NCI-H526 (cell line): Measurements from ENCODE around the gene HSPA4L.

Source experiments
- DNase-seq, 2 experiments: peaks; one replicate each; lab custom pipeline; 2025; lab: John Stamatoyannopoulos, UW

The HSPA4L gene

DNA sequence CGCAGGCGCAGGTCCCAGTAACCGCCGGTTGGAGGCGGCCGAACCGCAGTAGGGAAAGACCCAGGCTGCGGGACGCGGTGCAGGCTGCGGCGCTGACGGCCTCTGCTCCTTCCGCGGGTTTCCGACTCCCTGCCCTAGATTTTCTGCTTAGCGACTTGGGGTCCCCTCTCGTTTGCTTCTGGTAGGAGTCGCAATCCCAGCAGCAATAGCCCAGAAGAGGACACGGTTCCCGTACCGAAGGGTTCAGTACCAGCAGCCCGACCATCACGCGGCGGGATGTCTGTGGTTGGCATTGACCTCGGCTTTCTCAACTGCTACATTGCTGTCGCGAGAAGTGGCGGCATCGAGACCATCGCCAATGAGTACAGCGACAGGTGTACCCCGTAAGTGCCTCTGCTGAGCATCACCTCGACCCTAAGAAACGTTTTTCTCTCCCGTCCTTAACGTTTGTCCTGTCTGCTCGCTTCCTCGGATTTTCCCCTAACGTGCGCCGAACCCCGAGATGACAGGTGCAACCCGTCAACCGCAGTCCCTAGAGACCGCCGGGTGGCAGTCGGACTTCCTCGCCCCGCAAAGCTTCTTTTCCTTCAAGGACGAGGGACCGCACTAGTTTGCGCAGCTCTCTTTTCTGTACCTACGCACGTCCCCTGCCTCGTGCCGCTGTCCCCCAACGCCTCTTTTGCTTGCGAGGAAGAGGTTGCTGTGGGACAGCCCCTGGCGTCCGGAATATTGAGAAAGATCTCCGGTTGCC lies at the start of gene HSPA4L:
TSS of gene HSPA4L (plus strand) at position 48 of the 751 bp plus-strand sequence. CDS start at position 277, 229 bp downstream.
- DNase-seq = peak; percentile 62 to 86

DNA sequence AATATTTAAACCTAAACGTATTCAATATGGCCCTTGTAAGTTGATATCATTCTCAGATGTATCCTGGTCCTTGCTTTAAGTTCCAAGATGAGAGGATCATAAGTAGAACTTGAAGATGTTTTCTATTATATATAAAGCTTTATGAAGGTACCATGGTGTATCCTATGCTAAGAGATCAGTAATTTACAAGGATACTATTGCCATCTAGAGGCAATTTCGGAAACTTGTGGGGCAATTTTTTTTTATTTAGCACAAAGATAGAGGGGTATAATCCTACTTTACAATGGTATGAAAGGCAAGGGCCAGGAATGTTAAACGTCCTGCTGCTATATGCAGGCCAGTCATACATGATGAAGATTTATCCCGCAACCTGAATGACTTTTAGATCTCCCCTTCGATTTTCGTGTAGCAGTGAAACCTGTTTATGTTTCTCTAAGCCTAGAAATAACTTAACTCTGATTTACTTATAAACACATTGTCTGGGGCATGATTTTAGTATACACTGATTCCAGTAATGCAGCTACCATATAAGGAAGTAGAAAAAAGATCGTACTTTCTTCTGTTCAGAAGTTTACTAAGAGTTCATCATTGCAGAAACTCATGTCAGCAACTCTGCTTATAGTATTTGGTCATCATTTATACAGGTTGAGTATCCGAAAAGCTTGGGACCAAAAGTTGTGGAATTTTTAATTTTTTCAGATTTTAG lies 49.3 kb upstream of the HSPA4L start:
- DNase-seq = peak; percentile 14 to 70

DNA sequence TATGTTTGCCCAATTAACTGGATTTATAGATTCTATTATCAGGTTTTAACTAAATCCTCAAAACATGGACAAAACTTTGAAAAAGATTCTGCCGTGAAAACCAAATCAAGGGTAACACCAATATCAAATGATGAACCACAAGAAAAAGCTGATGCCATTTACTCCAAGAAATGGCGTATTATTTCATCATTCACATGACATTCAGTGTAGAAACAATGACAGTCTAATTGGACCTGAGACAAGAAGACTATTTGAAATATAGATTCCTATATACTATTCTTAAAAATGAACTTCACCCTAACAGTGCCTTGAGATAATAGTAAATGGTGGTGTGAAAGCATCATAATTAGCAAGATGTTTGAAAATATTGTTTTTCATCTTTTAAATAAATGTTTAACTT lies 47.1 kb upstream of the HSPA4L start:
- DNase-seq = no peak

DNA sequence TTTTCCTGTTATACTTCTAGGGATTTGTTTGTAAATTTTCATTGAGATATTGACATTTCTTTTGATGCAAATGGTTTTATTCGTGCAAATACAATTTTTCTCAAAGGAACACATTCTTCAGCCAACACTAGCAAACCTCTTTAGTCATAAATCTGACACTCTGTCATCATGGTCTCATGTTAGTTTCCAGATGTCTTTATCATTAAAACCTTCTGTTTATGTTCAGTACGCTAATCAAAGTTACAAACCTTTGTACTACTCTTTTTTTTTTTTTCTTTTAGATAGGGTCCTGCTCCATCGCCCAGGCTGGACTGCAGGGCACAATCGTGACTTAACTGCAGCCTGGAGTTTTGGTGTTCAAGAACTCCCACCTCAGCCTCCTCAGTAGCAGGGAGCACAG lies 44.8 kb upstream of the HSPA4L start:
- DNase-seq = no peak

DNA sequence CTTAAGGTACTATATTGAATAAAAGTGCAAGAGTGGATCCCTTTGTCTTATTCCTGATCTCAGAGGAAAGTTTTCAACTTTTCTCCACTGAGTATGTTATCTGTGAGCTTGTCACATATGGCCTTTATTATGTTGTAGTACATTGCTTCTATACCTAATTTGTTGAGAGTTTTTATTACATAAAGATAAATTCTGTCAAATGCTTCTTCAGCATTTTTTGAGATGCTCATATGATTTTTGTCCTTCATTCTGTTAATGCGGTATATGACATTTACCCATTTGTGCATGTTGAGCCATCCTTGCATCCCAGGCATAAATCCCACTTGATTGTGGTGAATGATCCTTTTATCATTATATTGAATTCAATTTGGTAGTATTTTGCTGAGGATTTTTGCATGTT lies 40.9 kb upstream of the HSPA4L start:
- DNase-seq = no peak

DNA sequence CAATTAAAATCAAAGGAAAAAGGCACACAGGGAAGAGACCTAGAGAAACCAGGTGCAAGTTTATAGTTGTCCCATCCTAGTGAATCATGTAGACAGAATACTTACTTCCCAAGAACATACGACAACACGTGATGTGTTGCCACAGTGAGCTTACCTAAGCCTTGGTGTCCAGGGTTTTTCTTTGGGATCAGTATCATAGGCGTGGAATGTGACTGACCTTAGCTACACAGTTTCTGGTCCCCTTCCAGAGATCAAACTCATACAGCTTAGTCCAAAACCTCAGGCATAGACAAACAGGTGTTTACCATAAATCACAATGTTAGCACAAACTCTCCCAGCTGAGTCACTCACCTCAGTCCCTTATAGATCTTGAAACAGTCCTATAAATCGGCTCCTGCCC lies 34.2 kb upstream of the HSPA4L start:
- DNase-seq = no peak

DNA sequence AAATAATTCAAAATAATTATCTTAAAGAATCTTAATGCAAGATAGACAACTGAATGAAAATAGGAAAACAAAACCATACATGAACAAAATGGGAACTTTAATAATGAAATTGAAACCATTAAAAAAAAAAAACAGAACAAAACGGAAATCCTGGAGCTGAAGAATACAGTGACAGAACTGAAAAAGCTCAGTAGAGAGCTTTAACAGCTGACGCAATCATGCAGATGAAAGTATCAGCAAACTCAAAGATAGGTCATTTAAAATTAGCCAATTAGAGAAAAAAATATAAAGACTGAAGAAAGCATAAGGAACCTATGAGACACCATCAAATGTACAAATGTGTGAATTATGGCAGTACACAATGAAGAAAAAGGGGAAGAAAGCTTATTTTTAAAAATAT lies 33.2 kb upstream of the HSPA4L start:
- no peak for DNase-seq

DNA sequence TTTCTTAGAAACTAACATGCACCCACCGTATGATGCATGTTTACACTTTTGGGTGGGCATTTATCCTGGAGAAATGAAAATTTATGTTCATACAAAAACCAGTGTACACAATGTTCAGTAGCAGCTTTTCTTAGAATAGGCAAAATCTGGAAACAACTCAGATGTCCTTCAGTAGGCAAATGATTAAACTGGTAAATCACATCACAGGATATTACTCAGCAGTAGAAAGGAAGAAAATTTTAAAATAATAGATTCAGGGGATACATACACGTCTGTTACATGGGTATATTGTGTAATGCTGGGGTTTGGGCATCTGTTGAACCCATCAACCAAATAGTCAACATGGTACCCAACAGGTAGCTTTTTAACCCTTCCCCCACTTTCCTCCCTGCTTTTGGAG lies 25.2 kb upstream of the HSPA4L start:
- DNase-seq = no peak

DNA sequence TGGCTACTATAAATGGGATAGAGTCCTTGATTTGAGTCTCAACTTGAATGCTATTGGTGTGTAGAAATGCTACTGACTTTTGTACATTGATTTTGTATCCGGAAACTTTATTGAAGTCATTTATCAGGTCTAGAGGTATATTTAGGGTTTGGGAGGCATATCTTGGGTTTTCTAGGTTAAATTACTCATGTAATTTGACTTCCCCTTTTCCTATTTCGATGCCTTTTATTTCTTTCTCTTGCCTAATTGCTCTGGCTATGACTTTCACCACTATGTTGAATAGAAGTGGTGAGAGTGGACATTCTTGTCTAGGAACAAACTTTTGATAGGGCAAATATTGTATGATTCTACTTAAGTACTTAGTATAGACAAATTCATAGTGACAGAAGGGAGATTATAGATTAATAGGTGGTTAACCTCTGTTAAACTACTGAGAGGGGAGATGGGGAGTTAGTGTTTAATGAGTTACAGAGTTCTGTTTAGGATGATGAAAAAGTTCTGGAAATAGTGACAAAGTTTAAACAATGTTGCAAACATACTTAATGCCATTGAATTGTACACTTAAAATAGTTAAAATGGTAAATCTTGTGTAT lies 22.8 kb upstream of the HSPA4L start:
- DNase-seq = no peak

DNA sequence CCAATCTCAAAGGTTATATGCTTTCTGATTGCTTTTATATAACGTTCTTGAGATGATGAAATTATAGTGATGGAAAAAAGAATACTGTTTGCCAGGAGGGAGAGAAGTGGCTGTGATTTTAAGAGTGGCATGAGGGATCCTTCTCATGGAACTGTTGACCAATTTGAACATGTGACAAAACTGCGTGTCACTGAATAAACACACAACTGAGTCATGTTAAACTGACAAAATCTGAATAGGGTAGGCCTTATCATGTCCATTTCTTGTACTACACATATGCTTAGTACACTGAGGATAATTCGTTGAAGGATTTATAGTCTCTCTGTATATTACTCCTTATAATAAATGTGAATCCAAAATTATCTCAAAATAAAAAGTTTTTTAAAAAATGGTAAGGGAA lies 22.2 kb upstream of the HSPA4L start:
- DNase-seq = no peak

DNA sequence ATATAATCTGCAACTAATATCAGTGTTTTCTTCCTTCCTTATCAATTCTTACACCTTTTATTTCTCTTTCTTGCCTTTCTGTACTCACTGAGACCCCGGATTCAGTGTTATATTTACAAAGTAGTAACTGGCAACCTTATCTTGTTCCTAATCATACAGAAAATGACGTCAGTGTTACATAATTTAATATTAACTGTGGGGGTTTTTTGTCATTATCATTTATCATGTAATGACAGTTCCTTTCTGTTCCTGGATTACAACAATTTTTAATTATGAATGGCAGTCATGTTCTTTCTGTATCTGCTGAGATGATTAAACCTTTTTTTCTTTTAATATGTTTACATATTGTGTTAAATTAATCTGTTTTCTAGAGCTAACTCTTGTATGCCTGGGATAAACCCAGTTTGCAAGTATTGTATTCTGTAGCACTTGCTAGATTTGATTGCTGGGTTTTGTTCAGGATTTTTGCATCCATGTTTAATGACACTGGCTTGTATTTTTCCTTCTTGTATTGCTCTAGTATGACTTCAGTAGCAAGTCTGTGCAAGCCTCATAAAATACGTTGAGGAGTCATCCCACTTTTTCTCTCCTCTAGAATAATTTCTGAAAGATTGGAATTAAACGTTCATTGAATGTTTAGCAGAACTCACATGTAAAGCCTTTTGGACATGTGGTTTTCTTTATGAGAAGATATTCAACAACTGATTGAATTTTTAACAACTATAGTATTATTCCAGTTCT lies 10.4 kb upstream of the HSPA4L start:
- peak in 1 of 2 experiments; percentile 6 for DNase-seq

DNA sequence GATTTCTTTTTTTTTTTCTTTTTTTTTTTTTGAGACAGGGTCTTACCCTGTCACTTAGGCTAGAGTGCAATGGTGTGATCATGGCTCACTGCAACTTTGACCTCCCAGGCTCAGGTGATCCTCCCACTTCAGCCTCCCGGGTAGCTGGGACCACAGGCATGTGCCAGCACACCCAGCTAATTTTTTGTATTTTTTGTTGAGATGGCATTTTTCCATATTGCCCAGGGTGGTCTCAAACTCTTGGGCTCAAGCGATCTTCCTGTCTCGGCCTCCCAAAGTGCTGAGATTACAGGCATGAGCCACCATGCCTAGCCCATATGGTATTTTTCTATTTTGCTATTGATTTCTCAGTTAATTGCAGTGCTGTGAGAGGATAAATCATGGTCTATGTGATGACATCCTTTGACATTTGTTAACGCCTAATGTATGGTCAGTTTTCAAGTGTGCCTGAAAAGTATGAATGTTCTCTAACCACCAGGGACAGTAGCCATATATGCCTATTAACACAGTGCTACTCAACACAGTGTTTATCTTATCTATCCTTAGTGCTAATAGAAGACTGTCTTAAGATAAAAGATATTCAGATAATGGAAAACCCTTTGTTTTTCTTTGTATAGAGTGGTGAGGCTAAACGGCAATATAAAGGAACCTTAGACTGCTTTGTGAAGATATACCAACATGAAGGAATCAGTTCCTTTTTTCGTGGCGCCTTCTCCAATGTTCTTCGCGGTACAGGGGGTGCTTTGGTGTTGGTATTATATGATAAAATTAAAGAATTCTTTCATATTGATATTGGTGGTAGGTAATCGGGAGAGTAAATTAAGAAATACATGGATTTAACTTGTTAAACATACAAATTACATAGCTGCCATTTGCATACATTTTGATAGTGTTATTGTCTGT lies 9.1 kb upstream of the HSPA4L start:
- DNase-seq = no peak

DNA sequence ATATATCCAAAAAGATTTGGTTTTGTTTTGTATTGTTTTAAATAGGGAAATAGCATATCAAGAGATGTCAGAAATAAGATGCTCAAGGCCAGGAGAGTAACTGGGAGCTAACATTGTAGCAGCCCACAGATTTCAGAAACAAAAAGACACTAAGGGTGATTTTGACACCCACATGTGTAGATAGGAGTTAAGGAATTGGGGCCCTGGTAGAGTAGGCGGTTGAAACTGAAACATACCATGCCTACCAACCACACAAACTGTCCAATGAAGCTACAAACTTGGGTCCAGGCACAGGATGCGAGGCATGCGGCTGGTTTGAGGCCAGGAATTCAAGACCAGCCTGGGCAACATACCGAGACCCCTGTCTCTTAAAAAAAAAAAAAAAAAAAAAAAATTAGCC lies 6.3 kb upstream of the HSPA4L start:
- peak in 1 of 2 experiments; percentile 65 for DNase-seq

DNA sequence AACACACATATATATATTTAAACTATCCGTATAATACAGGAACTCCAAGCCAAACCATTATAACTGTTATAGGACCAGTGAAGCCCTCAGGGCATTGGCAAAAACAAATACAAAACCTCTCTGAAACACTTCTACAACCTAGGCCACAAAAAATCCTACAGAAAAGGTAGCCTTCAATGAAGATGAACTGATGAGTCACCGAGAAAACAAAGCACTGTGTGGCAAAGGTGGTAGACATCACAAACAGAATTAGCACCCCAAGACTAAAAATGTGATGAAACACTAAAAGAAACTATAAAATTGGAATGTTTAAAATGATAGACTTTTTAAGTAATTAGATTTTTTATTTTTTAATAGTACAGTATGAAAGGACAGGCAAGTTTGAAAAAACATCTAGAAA lies 5.5 kb upstream of the HSPA4L start:
- DNase-seq = peak; percentile 77 to 85

DNA sequence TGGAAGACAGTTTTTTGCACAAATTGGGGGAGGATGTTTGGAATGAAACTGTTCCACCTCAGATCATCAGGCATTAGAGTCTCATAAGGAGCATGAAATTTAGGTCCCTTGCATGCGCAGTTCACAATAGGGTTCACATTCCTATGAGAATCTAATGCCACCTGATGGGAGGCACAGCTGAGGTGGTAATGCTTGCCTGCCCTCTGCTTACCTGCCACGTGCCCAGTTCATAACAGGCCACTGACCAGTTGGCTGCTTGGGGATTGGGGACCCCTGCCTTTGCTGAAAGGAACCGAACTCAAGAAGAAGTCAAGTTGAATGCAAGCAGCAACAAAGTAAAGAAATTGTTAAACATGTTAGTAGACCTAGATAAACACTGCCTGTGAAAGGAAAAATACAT lies 4.6 kb upstream of the HSPA4L start:
- DNase-seq = peak in 1 of 2 experiments; percentile 52

DNA sequence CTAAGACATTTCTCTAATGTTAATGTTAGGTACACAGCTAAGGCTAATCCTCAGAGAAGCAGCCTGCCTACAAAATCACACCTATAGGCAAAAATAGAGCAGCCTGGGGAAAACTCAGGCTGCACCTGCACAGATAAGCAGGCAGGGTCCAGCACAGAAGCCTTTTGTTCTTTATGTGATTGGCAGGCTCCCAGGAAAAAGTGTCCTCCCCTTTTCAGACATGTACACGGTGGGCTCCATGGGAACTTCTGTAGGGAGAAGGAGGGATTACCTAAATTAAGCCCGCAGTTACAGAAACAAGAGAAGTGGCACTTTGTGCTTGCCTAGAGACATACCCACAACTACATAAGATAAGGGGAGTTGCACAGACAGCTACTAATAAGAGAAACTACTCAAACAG lies 4.0 kb upstream of the HSPA4L start:
- DNase-seq = peak; percentile 97 to 99

DNA sequence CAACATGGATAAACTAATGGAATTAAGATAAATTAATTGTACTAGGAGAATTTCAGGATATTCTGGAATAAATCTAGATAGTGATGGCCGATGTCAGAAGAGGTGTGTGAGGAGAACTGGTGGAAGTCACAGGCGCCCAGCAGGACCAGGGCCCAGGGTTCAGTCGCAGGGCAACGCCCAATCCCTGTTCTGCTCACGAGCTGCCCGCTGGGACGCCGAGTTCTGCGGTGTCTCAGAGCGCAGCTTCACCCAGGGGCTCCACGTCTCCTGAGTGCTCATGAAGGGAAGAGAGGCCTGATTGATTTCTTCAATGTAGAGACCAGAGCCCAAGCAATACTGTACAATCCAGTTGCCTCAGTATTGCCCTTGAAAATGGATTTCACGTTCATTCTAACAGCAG lies 1.5 kb upstream of the HSPA4L start:
- peak in 1 of 2 experiments; percentile 11 for DNase-seq

DNA sequence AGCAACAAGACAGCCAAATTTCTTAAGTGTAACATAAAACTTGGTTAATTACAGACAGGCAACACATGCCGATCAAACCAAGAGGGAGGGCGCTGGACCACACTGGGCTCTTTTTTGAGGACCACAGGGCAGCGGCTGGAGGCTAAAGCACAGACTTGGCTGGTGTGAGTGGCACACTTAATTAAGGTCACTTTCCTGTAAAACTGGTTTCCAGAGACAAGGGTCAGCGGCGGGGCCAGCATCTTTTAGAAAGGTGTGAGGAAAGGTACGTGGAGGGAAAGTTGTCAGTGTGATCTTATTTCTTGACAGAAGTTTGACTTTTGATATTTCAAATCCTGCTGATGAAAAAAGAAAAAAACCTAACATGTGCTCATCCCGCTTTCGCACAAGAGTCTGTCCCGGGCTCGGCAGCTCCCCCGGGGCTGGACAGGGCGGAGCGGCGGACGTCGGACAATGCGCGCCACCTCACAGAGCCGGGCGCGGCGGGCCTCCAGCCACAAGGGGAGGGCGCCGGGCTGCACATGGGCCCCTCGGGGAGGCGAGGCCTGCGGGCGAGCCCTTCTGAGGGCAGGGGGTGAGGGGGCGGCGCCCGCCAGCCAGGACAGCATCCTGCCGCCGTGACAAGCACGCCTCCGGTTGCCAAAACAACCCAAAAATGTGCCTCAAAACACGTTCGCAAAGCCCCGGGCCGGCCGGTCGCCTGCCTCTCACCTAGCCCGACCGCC lies 660 bp upstream of the HSPA4L start:
- DNase-seq = peak in 1 of 2 experiments; percentile 74

DNA sequence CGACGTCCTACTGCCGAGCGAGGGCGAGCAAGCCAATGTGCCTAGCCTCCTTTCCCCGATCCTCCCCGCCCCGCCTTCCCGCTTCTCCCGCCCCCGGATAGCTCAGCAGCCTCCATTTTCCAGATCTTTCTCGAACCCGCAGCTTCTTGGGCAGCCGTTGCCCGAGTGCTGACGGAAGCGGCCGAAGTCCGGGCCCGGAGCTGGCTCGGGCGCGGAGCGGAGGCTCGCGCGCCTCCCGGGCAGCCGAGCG lies 172 bp upstream of the HSPA4L start:
- DNase-seq = peak; percentile 60 to 94

DNA sequence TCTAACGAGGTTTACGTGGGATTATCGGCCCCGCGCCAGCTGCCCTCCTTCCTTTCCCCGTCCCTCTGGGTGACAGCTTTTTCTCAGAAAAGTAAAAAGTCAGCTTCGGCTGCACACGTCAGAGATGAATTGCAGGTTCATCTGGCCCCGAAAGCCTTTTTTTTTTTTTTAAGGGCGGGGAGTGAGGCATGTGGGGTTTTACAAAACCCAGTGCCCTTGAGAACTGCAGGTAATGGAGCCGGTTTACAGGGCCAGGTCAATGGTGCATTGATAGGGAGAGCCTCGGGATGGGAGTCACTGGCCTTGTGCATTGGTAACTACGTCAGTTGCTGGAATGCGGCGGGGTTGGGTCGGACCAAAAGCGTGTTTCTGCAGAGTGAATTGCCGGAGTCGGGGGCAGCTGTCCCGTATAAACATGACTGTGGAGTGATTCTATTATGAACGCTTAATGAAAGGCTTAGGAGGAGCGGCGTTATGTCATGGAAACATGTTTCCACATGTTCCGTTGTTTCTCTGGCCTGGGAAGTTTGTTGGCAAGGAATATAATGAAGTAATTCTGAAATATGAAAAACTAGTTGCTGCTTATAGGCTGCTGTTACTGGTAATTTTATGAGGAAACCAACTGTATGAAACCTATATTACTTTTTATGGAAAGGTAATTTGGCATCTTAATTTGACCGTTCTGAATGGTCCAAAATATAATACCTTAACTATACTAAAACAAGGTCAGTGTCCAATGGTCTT lies 1.1 kb downstream of the HSPA4L start:
- DNase-seq = peak; percentile 71 to 74
